Activated CD4-positive, alpha-beta T cell treated with anti-CD3 and anti-CD28 coated beads for 4 hours (primary cell): ENCODE results near the gene DGKA.
"Not testable (repeated sequence)": the region's sequence is repeated elsewhere in the genome, so short reads cannot be mapped to it uniquely, and the experiment has no call there.

Experiments
- DNase-seq, 2 donors: peaks; one replicate each; pipeline ENCODE4 v3.0.0-alpha.2; 2020

DGKA gene

GRCh38 chr12:55999999-56000540 lies 69.1 kb downstream of the DGKA start:
- DNase-seq, result not testable (repeated sequence)

- DNase-seq, result no peak
Measured at GRCh38 chr12:56001487-56002100, 70.6 kb downstream of the DGKA start.

- DNase-seq, result not testable (repeated sequence)
Measured at GRCh38 chr12:56003376-56003775, 72.4 kb downstream of the DGKA start.
